ENCODE measurements around the gene KNCN.

KNCN gene

GRCh38 chr1:46577671-46578070, 26.2 kb upstream of the KNCN start:
- no peak for DNase-seq (ENCODE audit: low spot score)
- TF ChIP-seq CTCF (IDR thresholded peaks at IDR 0.05; ENCODE audit: extremely low read depth, missing control alignments), result no peak

- no peak for DNase-seq (ENCODE audit: low spot score)
- TF ChIP-seq CTCF (IDR thresholded peaks at IDR 0.05; ENCODE audit: extremely low read depth, missing control alignments), result no peak
Measured at GRCh38 chr1:46576596-46576995, 25.1 kb upstream of the KNCN start.

- no peak for TF ChIP-seq CTCF (IDR thresholded peaks at IDR 0.05; ENCODE audit: extremely low read depth, missing control alignments)
- DNase-seq (ENCODE audit: low spot score), result no peak
Measured at GRCh38 chr1:46575778-46576177, 24.3 kb upstream of the KNCN start.

- no peak for TF ChIP-seq CTCF (IDR thresholded peaks at IDR 0.05; ENCODE audit: extremely low read depth, missing control alignments)
- DNase-seq (ENCODE audit: low spot score), result no peak
Measured at GRCh38 chr1:46575300-46575699, 23.9 kb upstream of the KNCN start.

- no peak for DNase-seq (ENCODE audit: low spot score)
- TF ChIP-seq CTCF (IDR thresholded peaks at IDR 0.05; ENCODE audit: extremely low read depth, missing control alignments), result no peak
Measured at GRCh38 chr1:46571691-46572225, 20.3 kb upstream of the KNCN start.

- no peak for DNase-seq (ENCODE audit: low spot score)
- TF ChIP-seq CTCF (IDR thresholded peaks at IDR 0.05; ENCODE audit: extremely low read depth, missing control alignments), result no peak
Measured at GRCh38 chr1:46569884-46570725, 18.7 kb upstream of the KNCN start.

GRCh38 chr1:46569116-46569515, 17.7 kb upstream of the KNCN start:
- DNase-seq (ENCODE audit: low spot score), result no peak
- TF ChIP-seq CTCF (IDR thresholded peaks at IDR 0.05; ENCODE audit: extremely low read depth, missing control alignments), result no peak
